GM10266 (cell line): ENCODE data around the gene ENAM.

ENCODE experiments used
- DNase-seq: peaks from one replicate; pipeline ENCODE4 v3.0.0; 2012; ENCODE audit errors: extremely low spot score
- TF ChIP-seq, protein P1 (sequence below): IDR thresholded peaks from 2 replicates; pipeline ENCODE4 v1.5.1; 2012; ENCODE audit warnings: mild to moderate bottlenecking, low read depth; ENCODE audit not compliant: control insufficient read depth, insufficient read depth; ENCODE audit errors: missing control alignments

ENAM gene

DNA sequence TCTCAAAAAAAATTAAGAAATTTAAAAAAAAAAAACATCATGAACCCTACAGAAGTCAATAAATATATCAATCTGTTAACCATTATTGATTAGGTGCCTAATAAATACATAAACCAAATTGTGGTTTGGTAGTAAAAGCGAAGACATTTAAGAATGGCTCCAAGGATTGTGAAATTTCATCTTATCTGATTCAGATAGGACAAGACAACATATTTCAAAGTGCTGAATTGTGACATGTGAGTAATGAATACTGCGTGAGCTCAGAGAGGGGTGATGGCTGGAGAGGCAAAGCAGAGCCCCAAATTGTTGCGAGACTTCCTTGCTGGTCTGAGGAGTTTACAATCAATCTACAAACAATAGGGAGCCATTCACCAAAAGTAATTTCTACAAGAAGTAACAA, 28.2 kb upstream of the ENAM start:
- no peak for DNase-seq
- TF ChIP-seq, protein P1, sequence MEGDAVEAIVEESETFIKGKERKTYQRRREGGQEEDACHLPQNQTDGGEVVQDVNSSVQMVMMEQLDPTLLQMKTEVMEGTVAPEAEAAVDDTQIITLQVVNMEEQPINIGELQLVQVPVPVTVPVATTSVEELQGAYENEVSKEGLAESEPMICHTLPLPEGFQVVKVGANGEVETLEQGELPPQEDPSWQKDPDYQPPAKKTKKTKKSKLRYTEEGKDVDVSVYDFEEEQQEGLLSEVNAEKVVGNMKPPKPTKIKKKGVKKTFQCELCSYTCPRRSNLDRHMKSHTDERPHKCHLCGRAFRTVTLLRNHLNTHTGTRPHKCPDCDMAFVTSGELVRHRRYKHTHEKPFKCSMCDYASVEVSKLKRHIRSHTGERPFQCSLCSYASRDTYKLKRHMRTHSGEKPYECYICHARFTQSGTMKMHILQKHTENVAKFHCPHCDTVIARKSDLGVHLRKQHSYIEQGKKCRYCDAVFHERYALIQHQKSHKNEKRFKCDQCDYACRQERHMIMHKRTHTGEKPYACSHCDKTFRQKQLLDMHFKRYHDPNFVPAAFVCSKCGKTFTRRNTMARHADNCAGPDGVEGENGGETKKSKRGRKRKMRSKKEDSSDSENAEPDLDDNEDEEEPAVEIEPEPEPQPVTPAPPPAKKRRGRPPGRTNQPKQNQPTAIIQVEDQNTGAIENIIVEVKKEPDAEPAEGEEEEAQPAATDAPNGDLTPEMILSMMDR, result no peak

DNA sequence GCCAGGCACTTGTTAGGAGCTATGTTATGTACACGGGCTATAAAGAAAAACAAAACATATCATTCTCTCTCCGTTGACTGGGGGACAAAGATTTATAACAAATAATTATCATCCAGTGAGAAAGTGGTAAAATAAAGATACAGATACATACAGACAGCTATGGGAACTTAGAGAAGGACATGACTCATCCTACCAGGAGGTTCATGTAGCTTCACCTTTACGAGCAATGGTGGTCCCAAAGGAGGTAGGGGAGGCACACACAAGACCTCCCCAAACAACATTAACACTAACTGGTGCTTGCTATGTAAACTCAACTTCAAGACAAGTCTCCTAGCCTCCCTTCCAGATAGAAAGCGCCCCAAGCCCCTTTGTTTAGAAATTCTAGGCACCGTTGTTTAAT, 27.6 kb upstream of the ENAM start:
- TF ChIP-seq, protein P1, result no peak
- no peak for DNase-seq

DNA sequence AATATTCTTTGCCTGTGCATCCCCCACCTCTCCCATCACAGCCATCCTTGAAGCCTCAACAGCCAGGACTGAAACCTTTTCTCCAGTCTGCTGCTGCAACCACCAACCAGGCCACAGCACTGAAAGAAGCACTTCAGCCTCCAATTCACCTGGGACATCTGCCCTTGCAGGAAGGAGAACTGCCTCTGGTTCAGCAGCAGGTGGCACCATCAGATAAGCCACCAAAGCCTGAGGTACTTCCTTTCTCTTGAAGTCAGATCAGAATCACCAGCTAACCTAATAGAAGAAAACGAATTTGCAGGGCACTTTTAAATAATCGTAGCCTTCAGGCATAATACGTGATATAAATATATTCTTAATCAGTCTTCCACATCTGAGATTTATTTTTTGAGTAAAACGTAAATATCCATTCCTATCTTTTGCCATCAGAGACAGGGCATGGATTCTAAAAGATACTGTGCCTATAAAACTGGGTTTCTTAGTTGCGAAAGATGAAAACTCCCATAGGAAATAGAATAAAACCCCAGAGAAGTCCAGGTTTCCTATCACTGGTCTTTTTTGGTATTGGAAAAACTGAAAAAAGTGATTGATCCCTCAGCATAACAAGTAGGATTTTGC, 27.0 kb upstream of the ENAM start:
- peak; percentile 47 for DNase-seq
- TF ChIP-seq, protein P1, result peak; percentile 90

DNA sequence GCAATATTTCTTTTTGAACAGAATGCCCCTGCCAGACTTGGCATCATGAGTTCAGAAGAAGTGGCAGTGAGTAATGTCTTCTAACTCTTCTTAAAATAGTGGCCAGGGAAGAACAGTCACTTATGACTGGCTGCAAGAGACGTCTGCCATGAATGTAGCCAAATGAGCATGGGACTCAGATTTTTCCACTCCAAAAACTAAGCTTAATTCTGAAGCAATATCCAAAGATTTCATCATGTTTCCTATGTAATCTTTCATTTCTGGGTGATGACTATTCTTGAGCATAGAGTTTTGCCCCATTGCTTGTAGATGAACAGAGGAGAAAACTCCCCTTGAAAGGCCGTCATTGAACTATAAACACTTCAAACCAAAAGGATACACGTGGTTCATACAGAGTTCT, 24.7 kb upstream of the ENAM start:
- TF ChIP-seq, protein P1, result no peak
- DNase-seq, result no peak

DNA sequence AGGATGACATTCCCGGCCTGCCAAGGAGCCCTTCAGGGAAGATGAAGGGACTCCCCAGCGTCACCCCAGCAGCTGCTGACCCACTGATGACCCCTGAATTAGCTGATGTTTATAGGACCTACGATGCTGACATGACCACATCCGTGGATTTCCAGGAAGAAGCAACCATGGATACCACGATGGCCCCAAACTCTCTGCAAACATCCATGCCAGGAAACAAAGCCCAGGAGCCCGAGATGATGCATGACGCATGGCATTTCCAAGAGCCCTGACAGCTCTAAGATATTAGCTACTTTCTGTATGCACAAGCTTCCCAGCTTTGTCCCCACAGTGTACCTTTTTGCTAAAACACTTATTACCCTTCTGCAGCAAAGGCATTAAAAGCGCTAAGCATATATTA, 22.1 kb upstream of the ENAM start:
- no peak for DNase-seq
- TF ChIP-seq, protein P1, result no peak

DNA sequence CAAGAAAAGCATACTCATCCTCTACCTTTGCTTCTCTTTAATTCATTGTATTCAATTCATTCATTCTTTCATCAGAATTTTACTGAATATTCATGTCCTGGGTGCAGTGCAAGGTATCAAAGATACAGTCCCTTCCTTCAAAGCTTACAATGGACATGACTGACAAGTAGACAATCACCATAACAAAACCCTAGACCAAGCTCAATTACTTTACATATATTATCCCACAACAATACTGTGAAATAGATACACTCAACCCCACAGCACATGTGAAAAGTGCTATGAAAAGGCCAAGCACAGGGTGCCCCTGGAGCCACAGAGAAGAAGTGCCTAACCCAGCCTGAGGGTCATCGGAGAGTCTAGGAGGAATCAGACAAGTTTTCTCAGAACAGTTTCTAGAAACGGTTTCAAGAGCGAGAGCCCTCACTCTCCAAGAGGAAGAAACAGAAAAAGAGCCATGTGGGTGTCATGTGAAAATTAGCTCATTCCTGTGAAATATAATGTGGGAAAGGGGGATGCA, 21.1 kb upstream of the ENAM start:
- DNase-seq, result no peak
- TF ChIP-seq, protein P1, result no peak

DNA sequence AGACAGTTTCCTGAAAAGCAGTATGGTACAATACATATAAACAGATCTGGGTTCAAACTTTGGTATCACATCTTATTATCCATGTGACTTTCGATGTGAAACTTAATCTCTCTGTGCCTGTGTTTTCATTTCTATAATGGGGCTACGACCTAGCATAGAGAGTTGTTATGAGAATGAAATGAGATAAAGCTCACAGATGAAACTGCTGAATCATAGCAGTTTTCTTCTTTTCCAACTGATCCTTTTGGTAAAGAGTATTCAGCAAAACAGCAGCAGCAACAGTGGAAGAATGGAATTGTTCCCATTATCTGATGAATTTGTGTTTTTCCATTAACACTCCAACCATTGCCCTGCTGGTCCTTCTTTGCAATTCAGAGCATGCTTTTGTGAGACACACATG, 20.2 kb upstream of the ENAM start:
- TF ChIP-seq, protein P1, result no peak
- DNase-seq, result no peak
